GM21825 (cell line): ENCODE data around the gene ORM2.
"Not testable (repeated sequence)": the region's sequence is repeated elsewhere in the genome, so short reads cannot be mapped to it uniquely, and the experiment has no call there.

Source experiments
- ATAC-seq: cut with Tn5 transposase; IDR thresholded peaks from one replicate; pipeline ENCODE4 v1.9.1; 2021; ENCODE audit warnings: mild to moderate bottlenecking, moderate library complexity; ENCODE audit not compliant: unreplicated experiment

Gene ORM2

DNA sequence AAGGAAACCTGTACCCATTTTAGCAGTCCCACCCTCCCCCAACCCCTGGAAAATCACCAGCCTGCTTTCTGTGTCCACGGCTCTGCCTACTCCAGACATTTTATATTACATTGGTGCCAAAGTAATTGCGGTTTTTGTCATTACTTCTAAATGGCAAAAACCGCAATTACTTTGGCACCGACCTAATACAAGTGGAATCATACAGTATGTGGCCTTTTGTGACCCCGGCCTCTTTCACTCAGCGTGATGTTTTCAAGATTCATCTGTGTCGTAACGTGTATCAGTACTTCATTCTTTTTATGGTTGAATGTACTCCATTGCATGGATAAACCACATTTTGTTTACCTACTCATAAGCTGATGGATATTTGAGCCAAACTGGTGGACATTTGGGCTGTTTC is 16.5 kb upstream of the ORM2 start:
- ATAC-seq, result no peak

GRCh38 chr9:114314256-114314867 is 15.3 kb upstream of the ORM2 start:
- no peak for ATAC-seq

- ATAC-seq, result no peak
These were observed 14.6 kb upstream of the ORM2 start for GRCh38 chr9:114314881-114315722.

- ATAC-seq, result no peak
These were observed 13.8 kb upstream of the ORM2 start for GRCh38 chr9:114315723-114316363.

- ATAC-seq, result no peak
These were observed 13.0 kb upstream of the ORM2 start for GRCh38 chr9:114316605-114317230.

GRCh38 chr9:114317665-114318357 is 11.9 kb upstream of the ORM2 start:
- no peak for ATAC-seq

DNA sequence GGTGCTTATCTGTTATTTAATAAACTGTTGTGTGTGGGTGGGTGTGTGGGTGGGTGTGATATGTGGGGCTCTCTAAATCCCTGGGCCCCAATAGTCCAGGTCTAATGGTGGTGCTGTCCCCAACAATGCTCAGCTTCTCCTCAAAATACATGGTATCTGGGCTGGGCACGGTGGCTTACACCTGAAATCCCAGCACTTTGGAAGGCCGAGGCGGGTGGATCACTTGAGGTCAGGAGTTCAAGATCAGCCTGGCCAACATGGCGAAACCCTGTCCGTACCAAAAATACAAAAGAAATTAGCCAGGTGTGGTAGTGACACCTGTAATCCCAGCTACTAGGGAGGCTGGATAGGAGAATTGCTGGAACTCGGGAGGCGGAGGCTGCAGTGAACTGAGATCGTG is 11.3 kb upstream of the ORM2 start:
- no peak for ATAC-seq

DNA sequence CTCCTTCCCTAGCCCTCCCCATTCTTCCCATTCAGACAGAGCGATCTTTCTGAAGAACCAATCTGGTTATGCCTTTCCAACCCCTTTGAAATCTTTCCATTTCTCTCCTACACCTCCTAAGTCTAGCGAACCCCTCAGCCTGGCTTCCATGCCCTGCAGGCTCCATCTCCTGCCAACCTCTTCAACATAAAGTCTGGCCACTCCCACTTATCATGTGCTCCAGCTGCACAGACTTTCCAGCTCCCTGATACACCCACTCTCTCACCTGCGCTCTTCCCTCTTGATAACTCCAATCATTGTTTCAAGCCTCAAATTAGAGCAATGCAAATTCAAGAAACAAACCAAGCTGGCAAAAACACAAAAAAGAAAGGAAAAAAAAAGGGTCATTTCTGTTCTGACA is 10.5 kb upstream of the ORM2 start:
- ATAC-seq, result no peak

DNA sequence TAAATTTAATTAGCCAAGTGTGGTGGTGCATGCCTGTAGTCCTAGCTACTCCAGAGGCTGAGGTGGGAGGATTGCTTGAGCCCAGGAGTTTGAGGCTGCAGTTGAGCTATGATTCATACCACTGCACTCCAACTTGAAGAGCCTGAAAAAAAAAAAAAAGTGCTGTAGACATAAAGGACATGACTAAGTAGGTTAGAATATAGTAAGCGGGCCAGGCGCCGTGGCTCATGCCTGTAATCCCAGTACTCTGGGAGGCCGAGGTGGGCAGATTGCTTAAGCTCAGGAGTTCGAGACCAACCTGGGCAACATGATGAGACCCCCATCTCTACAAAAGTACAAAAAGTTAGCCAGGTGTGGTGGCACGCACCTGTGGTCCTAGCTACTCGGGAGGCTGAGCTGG is 9.0 kb upstream of the ORM2 start:
- not testable (repeated sequence) for ATAC-seq

DNA sequence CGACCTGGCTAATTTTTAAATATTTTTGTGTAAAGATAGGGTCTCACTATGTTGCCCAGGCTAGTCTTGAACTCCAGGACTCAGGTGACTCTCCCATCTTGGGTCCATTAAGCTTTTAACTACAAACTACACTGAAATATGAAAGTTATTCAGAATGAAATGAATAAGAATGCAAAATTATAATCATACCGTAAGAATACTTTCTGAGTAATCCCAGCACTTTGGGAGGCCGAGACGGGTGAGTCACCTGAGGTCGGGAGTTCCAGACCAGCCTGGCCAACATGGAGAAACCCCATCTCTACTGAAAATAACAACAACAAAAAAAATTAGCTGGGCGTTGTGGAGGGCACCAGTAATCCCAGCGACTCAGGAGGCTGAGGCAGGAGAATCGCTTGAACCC is 7.9 kb upstream of the ORM2 start:
- no peak for ATAC-seq

- ATAC-seq, result not testable (repeated sequence)
These were observed 7.4 kb upstream of the ORM2 start for GRCh38 chr9:114322160-114322818.

GRCh38 chr9:114322831-114323531 is 6.7 kb upstream of the ORM2 start, which contains the start of gene ORM1:
TSS of gene ORM1 (plus strand) at chr9:114323098. CDS start at chr9:114323134, 36 bp downstream.
- ATAC-seq, result not testable (repeated sequence)

DNA sequence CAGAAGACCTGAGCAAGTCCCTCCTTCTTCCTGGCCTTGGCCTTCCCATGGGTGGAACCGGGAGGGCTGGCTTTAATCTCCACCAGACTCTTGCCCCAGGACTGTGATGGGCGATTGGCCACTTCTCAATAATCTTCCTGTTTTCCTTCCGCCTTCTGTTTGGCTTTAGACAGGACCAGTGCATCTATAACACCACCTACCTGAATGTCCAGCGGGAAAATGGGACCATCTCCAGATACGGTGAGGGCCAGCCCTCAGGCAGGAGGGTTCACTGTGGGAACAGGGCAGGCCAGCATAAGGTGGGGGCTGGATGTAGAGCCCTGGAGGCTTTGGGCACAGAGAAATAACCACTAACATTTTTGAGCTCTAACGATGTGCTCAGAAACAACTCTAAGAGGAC is 5.8 kb upstream of the ORM2 start:
- not testable (repeated sequence) for ATAC-seq

DNA sequence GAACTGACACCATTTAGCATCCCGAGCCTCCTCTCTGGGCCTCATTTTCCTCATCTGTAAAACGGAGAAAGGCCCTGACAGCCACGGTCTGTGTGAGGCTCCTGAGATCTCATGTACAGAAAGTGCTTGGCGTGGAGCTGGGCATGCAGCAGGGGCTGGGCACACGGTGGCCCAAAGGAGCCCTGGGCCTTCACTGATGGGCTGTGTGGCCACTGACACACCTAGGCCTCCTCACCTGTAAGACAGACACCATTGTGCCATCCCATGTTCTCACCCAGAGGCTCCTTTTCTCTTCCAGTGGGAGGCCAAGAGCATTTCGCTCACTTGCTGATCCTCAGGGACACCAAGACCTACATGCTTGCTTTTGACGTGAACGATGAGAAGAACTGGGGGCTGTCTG is 5.2 kb upstream of the ORM2 start:
- ATAC-seq, result no peak

DNA sequence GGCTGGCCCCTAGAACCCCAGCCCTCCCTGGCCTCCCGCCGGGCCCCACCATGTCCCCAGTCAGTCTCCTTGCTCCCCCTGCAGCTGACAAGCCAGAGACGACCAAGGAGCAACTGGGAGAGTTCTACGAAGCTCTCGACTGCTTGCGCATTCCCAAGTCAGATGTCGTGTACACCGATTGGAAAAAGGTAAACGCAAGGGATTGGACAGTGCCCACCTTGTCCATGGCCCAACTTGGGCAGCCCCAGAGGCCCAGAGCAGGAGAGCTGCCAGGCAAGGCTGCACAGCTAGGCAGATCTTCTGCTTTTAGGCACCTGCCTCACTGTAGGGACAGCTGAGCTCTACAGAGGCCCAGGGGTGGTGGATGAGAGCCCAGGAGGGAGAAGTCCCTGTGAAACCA is 4.7 kb upstream of the ORM2 start:
- ATAC-seq, result not testable (repeated sequence)

DNA sequence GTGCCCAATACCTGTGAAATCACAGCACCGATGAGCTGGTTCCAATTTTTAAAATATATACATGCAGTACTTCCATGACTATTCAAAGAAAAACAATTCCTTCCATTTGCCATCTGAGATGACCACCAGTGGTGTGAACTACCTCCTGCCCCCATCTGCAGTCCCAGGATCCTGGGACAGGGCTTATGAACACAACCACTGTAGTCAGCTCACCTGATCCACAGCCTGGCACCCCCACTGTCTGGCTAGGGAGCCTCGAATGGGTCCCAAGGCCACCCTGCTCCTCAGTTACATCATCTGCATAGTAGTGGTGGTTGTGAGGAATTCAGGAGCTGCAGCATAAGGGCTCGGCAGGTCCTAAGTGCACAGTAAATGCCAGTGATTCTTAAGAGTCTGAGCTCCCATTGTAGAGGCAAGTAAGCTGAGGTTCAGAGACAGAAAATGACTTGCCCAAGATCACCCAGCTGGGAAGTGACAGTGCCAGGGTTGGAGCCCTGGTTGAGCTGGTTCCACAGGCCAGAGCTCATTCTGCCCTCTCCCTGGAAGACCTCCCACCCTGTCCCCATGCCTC is 3.9 kb upstream of the ORM2 start:
- ATAC-seq, result not testable (repeated sequence)

DNA sequence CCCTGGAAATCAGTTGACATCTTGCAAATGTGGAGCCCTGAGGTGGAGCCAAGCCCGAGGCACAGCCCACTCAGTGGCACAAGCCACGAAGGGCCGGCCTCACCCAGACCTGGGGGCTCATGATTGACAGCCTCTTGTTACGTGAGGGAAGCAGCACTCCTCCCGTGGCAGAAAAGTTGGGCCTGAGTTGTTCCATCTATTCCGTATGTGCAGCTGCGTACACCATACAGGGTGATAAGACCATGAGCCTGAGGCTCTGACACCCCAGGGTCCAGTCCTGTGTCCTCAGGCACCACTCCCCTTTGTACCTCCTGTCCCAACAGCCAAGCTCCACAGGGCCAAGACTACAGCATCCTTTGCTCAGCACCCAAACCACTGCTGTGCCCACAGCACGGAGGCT is 1.9 kb upstream of the ORM2 start:
- ATAC-seq, result no peak

DNA sequence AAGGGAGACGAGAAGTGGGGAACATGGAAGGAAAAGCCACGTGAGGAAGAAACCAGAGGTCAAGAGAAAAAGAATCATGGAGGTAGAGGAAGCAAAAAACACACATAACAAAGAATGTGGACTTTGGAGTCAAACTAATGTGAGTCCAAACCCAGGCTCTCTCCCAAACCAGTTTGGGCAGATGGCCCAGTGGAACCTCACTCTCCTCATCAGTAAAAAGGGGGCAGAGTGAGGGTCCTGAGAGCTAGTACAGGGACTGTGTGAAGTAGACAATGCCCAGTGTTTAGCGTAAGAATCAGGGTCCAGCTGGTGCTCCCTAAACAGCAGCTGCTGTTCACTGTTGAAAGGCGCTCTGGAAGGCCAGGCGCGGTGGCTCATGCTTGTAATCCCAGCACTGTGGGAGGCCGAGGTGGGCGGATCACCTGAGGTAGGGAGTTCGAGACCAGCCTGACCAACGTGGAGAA is 1.3 kb upstream of the ORM2 start:
- ATAC-seq, result not testable (repeated sequence)

DNA sequence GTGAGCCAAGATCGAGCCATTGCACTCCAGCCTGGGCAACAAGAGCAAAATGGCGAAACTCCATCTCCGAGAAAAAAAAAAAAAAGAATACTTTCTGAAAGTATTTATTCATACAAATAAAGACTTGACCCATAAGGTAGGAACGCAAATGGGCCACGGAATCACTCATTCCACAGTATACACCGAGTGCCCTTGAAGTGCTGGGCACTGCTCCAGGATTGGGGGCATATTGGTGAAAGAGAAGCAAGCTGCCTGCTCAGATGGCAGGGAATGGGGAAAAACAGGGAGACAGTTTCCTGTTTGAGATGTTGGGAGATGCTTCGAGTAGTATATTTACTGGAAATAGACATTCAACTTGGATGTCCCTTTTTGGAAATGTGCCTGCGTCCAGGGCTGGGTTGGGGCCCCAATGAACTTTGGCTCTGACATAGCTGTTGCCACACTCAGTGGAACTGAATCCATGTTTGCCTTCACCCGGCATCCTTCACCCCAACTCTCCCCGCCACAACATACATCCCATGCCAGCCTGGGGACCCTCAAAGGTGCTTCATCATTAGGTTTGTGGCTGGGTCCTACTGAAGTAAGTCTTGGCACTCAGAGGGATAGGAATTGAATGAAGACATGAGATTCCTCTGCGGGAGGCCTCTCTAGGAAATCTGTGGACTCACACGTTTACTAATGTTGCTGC is 588 bp upstream of the ORM2 start:
- not testable (repeated sequence) for ATAC-seq
